Measurements from ENCODE around the gene AP1S2.

- TF ChIP-seq CTCF (IDR thresholded peaks at IDR 0.05) (no peak), EP300 (IDR thresholded peaks at IDR 0.05) (no peak)
These were observed 37.7 kb downstream of the AP1S2 start for GRCh38 chrX:15816886-15817285.
